ENCODE data around the gene POLR2A. TPM values are rescaled to one million over a fixed set of nuclear protein-coding genes. Genes with fewer than 3 reads are reported as not detected.

POLR2A gene
- total and polyA plus RNA-seq, 8 donors: 24.5 to 83.6 (median 53.8) TPM

DNA sequence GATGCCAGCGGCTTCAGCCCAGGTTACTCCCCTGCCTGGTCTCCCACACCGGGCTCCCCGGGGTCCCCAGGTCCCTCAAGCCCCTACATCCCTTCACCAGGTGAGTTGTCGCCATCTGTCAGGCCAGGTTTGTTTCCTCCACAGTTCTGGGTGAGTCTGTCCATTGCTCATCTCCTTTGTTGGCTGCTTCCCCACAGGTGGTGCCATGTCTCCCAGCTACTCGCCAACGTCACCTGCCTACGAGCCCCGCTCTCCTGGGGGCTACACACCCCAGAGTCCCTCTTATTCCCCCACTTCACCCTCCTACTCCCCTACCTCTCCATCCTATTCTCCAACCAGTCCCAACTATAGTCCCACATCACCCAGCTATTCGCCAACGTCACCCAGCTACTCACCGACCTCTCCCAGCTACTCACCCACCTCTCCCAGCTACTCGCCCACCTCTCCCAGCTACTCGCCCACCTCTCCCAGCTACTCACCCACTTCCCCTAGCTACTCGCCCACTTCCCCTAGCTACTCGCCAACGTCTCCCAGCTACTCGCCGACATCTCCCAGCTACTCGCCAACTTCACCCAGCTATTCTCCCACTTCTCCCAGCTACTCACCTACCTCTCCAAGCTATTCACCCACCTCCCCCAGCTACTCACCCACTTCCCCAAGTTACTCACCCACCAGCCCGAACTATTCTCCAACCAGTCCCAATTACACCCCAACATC, 28.8 kb downstream of the POLR2A start:
- intact Hi-C loops (cut with DNase I): loop anchor here in 2 of 3 donors (5.0 to 10.0 kb wide), 2 partner anchors 49 to 162 kb away; partner anchors contain the start of gene SENP3 (in 1 of the 2)
- FAIRE-seq (no peak), ATAC-seq (no peak), DNase-seq (peak in 1 of 6 donors; percentile 50)
- Histone ChIP-seq H3K36me3 (peaks cover 0 to 58% (median 39%) of the 10 kb centered on the region in 3 donors), H3K9me3 (no peaks in the 10 kb centered on the region), H3K4me3 (no peak overlapping the region), H3K4me1 (no peaks in the 10 kb centered on the region), H3K27me3 (no peaks in the 10 kb centered on the region), H3K27ac (no peak overlapping the region)
- TF ChIP-seq, protein P1, sequence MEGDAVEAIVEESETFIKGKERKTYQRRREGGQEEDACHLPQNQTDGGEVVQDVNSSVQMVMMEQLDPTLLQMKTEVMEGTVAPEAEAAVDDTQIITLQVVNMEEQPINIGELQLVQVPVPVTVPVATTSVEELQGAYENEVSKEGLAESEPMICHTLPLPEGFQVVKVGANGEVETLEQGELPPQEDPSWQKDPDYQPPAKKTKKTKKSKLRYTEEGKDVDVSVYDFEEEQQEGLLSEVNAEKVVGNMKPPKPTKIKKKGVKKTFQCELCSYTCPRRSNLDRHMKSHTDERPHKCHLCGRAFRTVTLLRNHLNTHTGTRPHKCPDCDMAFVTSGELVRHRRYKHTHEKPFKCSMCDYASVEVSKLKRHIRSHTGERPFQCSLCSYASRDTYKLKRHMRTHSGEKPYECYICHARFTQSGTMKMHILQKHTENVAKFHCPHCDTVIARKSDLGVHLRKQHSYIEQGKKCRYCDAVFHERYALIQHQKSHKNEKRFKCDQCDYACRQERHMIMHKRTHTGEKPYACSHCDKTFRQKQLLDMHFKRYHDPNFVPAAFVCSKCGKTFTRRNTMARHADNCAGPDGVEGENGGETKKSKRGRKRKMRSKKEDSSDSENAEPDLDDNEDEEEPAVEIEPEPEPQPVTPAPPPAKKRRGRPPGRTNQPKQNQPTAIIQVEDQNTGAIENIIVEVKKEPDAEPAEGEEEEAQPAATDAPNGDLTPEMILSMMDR (IDR thresholded peaks at IDR 0.05): no peak
- 92 to 93% methylated on average over 20 of the region's 20 CpGs for WGBS, 2 donors

DNA sequence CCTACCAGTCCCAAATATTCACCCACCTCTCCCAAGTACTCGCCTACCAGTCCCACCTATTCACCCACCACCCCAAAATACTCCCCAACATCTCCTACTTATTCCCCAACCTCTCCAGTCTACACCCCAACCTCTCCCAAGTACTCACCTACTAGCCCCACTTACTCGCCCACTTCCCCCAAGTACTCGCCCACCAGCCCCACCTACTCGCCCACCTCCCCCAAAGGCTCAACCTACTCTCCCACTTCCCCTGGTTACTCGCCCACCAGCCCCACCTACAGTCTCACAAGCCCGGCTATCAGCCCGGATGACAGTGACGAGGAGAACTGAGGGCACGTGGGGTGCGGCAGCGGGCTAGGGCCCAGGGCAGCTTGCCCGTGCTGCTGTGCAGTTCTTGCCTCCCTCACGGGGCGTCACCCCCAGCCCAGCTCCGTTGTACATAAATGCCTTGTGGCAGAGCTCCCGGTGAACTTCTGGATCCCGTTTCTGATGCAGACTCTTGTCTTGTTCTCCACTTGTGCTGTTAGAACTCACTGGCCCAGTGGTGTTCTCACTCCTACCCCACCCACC, 29.8 kb downstream of the POLR2A start:
- no peak for FAIRE-seq
- no peaks in the 10 kb centered on the region for H3K27me3 ChIP-seq
- no peaks in the 10 kb centered on the region for H3K4me1 ChIP-seq
- WGBS, 2 donors: 71 to 76% methylated on average over 17 of the region's 17 CpGs
- DNase-seq: peak in 1 of 6 donors; percentile 48
- H3K9me3 ChIP-seq: no peaks in the 10 kb centered on the region
- TF ChIP-seq, protein P1 (IDR thresholded peaks at IDR 0.05): no peak
- peaks cover 0 to 48% (median 36%) of the 10 kb centered on the region in 3 donors for H3K36me3 ChIP-seq
- no peak overlapping the region for H3K27ac ChIP-seq
- no peak for ATAC-seq
- intact Hi-C loops (cut with DNase I): loop anchor here in 2 of 3 donors (5.0 to 10.0 kb wide), 2 partner anchors 48 to 161 kb away; partner anchors contain the start of gene SENP3 (in 1 of the 2)
- no peak overlapping the region for H3K4me3 ChIP-seq

DNA sequence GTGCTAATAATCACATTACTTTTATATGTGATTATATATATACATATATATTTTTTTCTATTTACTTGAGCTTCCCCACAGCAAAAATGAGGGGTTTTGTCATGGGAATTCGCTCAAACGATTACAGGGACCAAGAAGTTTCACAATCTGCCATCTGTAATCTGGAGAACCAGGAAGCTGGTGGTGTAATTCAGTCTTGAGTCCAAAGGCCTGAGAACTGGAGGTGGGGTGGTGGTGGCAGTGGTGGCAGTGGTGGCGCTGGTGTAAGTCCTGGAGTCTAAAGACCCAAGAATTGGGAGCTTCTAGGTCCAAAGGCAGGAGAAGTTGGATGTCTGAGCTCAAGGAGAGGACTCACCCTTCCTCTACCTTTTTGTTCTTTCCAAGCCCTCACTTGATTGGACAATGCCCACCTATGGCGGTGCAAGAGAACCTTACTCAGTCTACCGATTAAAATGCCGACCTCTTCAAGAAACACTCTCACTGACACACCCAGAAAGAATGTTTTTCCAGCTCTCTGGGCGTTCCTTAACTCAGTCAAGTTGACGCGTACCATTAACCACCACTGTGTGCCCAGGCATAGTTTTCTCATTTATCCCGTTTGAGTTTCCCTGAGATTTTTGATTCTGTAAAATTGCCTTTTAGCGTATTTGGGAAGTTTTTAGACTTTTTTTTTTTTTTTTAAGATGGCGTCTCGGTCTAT, 31.9 kb downstream of the POLR2A start:
- DNase-seq (no peak), ATAC-seq (peak in 3 of 4 donors; percentile 13 to 48 (median 39)), FAIRE-seq (no peak)
- H3K4me1 ChIP-seq: no peaks in the 10 kb centered on the region
- intact Hi-C loops (cut with DNase I): loop anchor here in 2 of 3 donors (5.0 to 10.0 kb wide), 2 partner anchors 36 to 159 kb away; no protein-coding TSS in a partner anchor
- H3K4me3 ChIP-seq: no peak overlapping the region
- peak overlapping the region in 1 of 4 donors; percentile 12 for H3K27ac ChIP-seq
- no peaks in the 10 kb centered on the region for H3K9me3 ChIP-seq
- 88 to 91% methylated on average over 13 of the region's 13 CpGs for WGBS, 2 donors
- TF ChIP-seq, protein P1 (IDR thresholded peaks at IDR 0.05): no peak
- H3K27me3 ChIP-seq: no peaks in the 10 kb centered on the region
- peaks cover 0 to 27% (median 25%) of the 10 kb centered on the region in 3 donors for H3K36me3 ChIP-seq

DNA sequence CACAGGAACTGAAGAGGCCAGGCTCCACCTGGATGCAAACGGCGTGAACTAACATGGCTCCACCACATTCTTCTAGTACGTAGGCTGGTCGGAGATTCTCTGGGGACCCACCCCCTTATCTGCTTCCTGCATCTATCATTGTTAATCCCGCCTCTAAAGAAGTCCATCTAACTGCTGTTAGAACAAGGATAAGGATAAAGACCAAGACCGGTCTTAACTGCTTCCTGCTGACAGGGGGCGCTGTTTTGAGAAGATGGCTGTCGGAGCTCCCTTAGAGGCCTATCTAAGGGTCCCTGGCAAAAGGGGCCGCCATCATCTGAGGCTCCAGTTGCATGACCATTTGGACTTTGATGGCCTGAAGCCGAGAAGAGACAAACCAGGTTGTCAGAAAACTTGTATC, 38.9 kb downstream of the POLR2A start:
- TF ChIP-seq, protein P1 (IDR thresholded peaks at IDR 0.05): no peak
- H3K36me3 ChIP-seq: no peaks in the 10 kb centered on the region
- intact Hi-C loops (cut with DNase I): no loop called here
- DNase-seq (no peak), ATAC-seq (peak in 2 of 4 donors; percentile 47 to 51), FAIRE-seq (no peak)
- H3K27me3 ChIP-seq: no peaks in the 10 kb centered on the region
- H3K4me3 ChIP-seq: no peak overlapping the region
- H3K27ac ChIP-seq: no peak overlapping the region
- 41 to 45% methylated on average over 10 of the region's 10 CpGs for WGBS, 2 donors
- no peaks in the 10 kb centered on the region for H3K4me1 ChIP-seq
- no peaks in the 10 kb centered on the region for H3K9me3 ChIP-seq

Measured in pancreas (tissue), 10 donors.